Activated naive CD8-positive, alpha-beta T cell treated with anti-CD3 and anti-CD28 coated beads for 36 hours (primary cell): ENCODE results near the gene DHX16. TPM values are rescaled to one million over a fixed set of nuclear protein-coding genes. Genes with fewer than 3 reads are reported as not detected.
"Not testable (repeated sequence)": the region's sequence is repeated elsewhere in the genome, so short reads cannot be mapped to it uniquely, and the experiment has no call there.

Experiments
- DNase-seq: peaks from one replicate; pipeline ENCODE4 v3.0.0; 2021
- H3K27ac Mint-ChIP-seq: one replicate; pipeline ENCODE4 v1.8.0; 2022; ENCODE audit warnings: mild to moderate bottlenecking, moderate library complexity, mixed read lengths
- H3K27me3 Mint-ChIP-seq: one replicate; pipeline ENCODE4 v1.8.0; 2022; ENCODE audit warnings: mild to moderate bottlenecking, mixed read lengths
- H3K36me3 Mint-ChIP-seq: one replicate; pipeline ENCODE4 v1.8.0; 2021; ENCODE audit warnings: mild to moderate bottlenecking, mixed read lengths
- H3K4me1 Mint-ChIP-seq: one replicate; pipeline ENCODE4 v1.8.0; 2021; ENCODE audit warnings: mixed read lengths
- H3K4me3 Mint-ChIP-seq: one replicate; pipeline ENCODE4 v1.8.0; 2022; ENCODE audit warnings: mild to moderate bottlenecking, moderate library complexity, mixed read lengths
- H3K9me3 Mint-ChIP-seq: one replicate; pipeline ENCODE4 v1.8.0; 2022; ENCODE audit warnings: mixed read lengths
- total RNA-seq, 2 experiments: library from RNA; stranded (reverse); gene quantifications; one replicate each; pipeline ENCODE4 v1.2.3, GENCODE V29; 2021

DHX16 gene
- total RNA-seq: 10 to 100 TPM; 40.4 to 42.1 TPM

DNA sequence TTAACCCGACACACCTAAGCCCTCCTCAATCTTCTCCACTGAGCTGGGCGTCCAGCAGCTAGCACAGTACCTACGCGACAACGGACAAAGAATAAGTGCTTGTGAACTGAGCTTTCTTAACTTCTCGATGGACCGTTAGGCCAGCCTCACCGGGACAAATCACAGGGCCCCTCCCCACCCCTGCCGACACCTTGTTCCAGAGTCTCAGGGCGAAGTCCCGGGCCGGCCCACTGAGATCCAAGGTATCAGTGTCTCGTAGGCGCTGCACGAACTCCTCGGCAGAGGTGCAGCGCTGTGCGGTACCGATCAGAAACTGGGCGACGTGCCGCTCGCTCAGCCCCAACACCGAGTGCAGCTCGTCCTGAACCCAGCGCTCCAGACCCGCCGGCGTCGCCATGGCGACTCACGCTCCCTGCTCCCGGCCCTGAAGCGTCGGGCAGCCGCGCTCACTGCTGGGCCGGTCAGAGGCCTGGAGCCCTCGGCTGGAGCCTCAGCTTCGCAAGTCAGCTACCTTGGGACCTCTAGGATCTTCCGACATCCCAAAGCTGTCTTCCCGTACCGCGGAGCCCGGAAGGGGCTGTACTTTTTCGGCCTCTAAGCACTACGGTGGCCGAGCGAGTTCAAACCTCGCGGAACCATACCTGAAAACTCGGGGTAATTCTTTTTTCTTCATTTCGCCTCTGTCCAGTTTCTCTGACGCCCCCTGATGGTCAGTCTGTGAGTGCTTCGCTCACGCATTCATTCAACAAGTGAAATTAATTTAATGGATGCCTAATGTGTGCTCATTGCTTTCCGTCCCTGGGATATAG lies at the start of gene DHX16:
Gene DHX16, minus strand, starts transcription at position 562 of the 809 bp plus-strand sequence. Its CDS starts 165 bp downstream, at position 397.
- H3K4me3 Mint-ChIP-seq: peak within 1 kb of the TSS; percentile 89
- peaks cover 20% of the 10 kb centered on the region for H3K36me3 Mint-ChIP-seq
- H3K9me3 Mint-ChIP-seq: no peaks in the 10 kb centered on the region
- H3K27me3 Mint-ChIP-seq: no peaks in the 10 kb centered on the region
- H3K4me1 Mint-ChIP-seq: peaks cover 25% of the 10 kb centered on the region
- peak; percentile 88 for DNase-seq
- peak within 1 kb of the TSS; percentile 86 for H3K27ac Mint-ChIP-seq

DNA sequence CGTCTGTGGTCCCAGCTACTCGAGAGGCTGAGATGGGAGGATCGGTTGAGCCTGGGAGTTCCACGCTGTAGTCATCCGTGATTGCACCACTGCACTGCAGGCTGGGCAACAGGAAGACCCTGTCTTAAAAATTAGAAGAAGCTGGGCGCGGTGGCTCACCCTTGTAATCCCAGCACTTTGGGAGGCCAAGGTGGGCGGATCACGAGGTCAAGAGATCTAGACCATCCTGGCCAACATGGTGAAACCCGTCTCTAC lies 49.1 kb upstream of the DHX16 start:
- H3K9me3 Mint-ChIP-seq, DNase-seq: not testable (repeated sequence)
- Mint-ChIP-seq H3K4me1 (peaks cover 44% of the 10 kb centered on the region), H3K4me3 (peak overlapping the region; percentile 97), H3K27me3 (peaks cover 16% of the 10 kb centered on the region), H3K27ac (peak overlapping the region; percentile 100), H3K36me3 (peaks cover 61% of the 10 kb centered on the region)

DNA sequence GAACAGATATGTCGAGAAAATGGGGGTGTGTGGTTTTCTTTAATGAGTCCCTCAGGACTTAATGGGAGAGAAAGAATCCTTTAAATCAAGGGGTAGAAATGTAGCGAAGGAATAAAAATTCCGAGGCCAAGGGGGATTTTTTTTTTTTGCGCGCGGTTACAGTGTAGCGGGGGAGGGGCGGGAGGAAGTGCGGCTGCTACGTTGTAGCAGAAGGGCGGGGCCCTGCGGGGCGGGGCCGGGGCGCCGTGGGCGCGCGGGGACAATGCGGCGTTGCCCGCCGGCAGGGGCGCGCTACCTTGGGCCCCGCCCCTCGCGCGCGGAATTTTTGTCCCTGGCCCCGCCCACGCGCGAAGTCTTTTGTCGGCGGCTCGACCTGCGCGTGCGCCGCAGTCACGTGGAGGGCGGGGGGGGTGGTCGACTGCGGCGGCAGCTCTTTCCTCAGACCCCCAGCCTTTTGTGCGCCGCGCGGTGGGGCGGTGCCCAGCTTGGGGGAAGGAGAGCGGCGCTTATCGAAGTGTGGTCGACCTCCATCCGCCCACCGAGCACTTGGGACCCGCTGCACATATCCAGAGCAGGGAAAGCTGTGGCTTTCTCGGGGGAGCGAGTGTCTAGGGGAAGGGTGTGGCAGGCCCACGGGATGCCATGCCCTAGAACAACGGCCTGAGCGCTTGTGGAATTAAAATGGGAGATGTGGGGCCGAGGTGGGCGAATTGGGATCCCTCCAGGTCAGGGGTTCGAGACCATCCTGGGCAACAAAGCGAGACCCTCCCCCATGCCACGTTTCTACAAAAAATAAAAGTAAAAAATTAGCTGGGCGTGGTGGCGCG lies 48.6 kb upstream of the DHX16 start:
- H3K36me3 Mint-ChIP-seq: peaks cover 67% of the 10 kb centered on the region
- H3K4me1 Mint-ChIP-seq: peaks cover 48% of the 10 kb centered on the region
- peaks cover 16% of the 10 kb centered on the region for H3K27me3 Mint-ChIP-seq
- H3K4me3 Mint-ChIP-seq: peak overlapping the region; percentile 97
- peaks cover 1% of the 10 kb centered on the region for H3K9me3 Mint-ChIP-seq
- DNase-seq: peak; percentile 98
- peak overlapping the region; percentile 100 for H3K27ac Mint-ChIP-seq

GRCh38 chr6:30720738-30721197 lies 48.0 kb upstream of the DHX16 start:
- peaks cover 1% of the 10 kb centered on the region for H3K9me3 Mint-ChIP-seq
- peaks cover 16% of the 10 kb centered on the region for H3K27me3 Mint-ChIP-seq
- H3K4me1 Mint-ChIP-seq: peaks cover 54% of the 10 kb centered on the region
- H3K36me3 Mint-ChIP-seq: peaks cover 71% of the 10 kb centered on the region
- peak overlapping the region; percentile 97 for H3K4me3 Mint-ChIP-seq
- DNase-seq: peak; percentile 72
- H3K27ac Mint-ChIP-seq: peak overlapping the region; percentile 100

- peaks cover 56% of the 10 kb centered on the region for H3K4me1 Mint-ChIP-seq
Measured at GRCh38 chr6:30719791-30720737, 47.3 kb upstream of the DHX16 start, which contains the start of gene TUBB. TUBB (plus strand) TSS chr6:30720352; CDS start chr6:30720507, 155 bp downstream.

DNA sequence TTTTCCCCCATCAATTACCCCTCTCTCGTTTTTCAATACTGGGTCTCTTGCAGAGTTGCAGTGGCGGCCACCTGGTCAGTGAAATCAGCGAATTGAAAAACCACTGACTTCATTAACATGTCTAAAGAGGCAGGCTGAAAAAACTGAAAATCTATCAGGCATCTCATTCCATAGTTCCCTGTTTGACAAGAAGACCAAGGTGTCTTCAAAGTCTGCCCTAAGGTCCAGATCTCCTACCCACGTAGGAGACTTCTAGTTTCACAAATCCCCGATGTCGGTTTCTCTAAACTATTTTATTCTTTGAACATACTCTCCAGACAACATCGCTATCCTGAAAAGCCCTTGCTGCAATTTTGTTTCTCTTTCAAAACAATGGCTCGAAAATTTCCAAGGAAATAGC lies 46.5 kb upstream of the DHX16 start:
- H3K27me3 Mint-ChIP-seq: peaks cover 12% of the 10 kb centered on the region
- peak overlapping the region; percentile 100 for H3K27ac Mint-ChIP-seq
- peaks cover 1% of the 10 kb centered on the region for H3K9me3 Mint-ChIP-seq
- no peak for DNase-seq
- peak overlapping the region; percentile 97 for H3K4me3 Mint-ChIP-seq
- peaks cover 53% of the 10 kb centered on the region for H3K4me1 Mint-ChIP-seq
- H3K36me3 Mint-ChIP-seq: peaks cover 71% of the 10 kb centered on the region

More at GRCh38 chr6:30719791-30720737, 47.3 kb upstream of the DHX16 start, which contains the start of gene TUBB:
- peak within 1 kb of the TSS; percentile 97 for H3K4me3 Mint-ChIP-seq
- H3K27me3 Mint-ChIP-seq: peaks cover 14% of the 10 kb centered on the region
- H3K27ac Mint-ChIP-seq: peak within 1 kb of the TSS; percentile 100
- DNase-seq: peak; percentile 96
- H3K9me3 Mint-ChIP-seq: peaks cover 1% of the 10 kb centered on the region
- peaks cover 72% of the 10 kb centered on the region for H3K36me3 Mint-ChIP-seq

GRCh38 chr6:30717845-30718720 lies 45.3 kb upstream of the DHX16 start:
- Mint-ChIP-seq H3K4me1 (peaks cover 40% of the 10 kb centered on the region), H3K36me3 (peaks cover 65% of the 10 kb centered on the region), H3K4me3 (peak overlapping the region; percentile 97), H3K27me3 (peaks cover 12% of the 10 kb centered on the region), H3K27ac (peak overlapping the region; percentile 100)
- DNase-seq, H3K9me3 Mint-ChIP-seq: not testable (repeated sequence)

GRCh38 chr6:30717129-30717844 lies 44.5 kb upstream of the DHX16 start, which contains the start of gene MDC1:
MDC1 (minus strand) TSS chr6:30717281; CDS start chr6:30715175, 2,106 bp downstream.
- peaks cover 1% of the 10 kb centered on the region for H3K9me3 Mint-ChIP-seq
- peak within 1 kb of the TSS; percentile 97 for H3K4me3 Mint-ChIP-seq
- peak within 1 kb of the TSS; percentile 100 for H3K27ac Mint-ChIP-seq
- peak; percentile 99 for DNase-seq
- H3K27me3 Mint-ChIP-seq: peaks cover 12% of the 10 kb centered on the region
- peaks cover 34% of the 10 kb centered on the region for H3K4me1 Mint-ChIP-seq
- H3K36me3 Mint-ChIP-seq: peaks cover 64% of the 10 kb centered on the region

- Mint-ChIP-seq H3K27me3 (peaks cover 12% of the 10 kb centered on the region), H3K4me3 (peak overlapping the region; percentile 97), H3K27ac (peak overlapping the region; percentile 100), H3K36me3 (peaks cover 61% of the 10 kb centered on the region), H3K4me1 (peaks cover 38% of the 10 kb centered on the region), H3K9me3 (peaks cover 1% of the 10 kb centered on the region)
- DNase-seq: no peak
Measured at GRCh38 chr6:30716879-30717128, 44.0 kb upstream of the DHX16 start.

DNA sequence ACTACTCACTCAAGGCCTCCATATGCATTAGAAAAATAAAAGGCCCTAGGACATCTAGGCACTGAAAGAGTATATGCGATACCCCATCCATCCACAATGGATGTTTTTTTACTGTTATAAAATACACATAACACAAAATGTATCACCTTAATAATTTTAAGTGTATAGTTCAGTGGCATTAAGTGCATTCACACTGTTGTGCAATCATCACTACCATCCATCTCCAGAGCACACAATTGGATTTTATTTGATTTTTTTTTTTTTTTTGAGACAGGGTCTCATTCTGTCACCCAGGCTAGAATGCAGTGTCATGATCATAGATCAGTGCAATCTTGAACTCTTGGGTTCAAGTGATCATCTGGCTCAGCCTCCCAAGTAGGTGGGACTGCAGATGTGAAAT lies 41.5 kb upstream of the DHX16 start:
- H3K4me3 Mint-ChIP-seq: no peak overlapping the region
- H3K4me1 Mint-ChIP-seq: peaks cover 37% of the 10 kb centered on the region
- H3K27ac Mint-ChIP-seq: no peak overlapping the region
- H3K9me3 Mint-ChIP-seq: peaks cover 1% of the 10 kb centered on the region
- H3K36me3 Mint-ChIP-seq: peaks cover 53% of the 10 kb centered on the region
- DNase-seq: no peak
- H3K27me3 Mint-ChIP-seq: no peaks in the 10 kb centered on the region

DNA sequence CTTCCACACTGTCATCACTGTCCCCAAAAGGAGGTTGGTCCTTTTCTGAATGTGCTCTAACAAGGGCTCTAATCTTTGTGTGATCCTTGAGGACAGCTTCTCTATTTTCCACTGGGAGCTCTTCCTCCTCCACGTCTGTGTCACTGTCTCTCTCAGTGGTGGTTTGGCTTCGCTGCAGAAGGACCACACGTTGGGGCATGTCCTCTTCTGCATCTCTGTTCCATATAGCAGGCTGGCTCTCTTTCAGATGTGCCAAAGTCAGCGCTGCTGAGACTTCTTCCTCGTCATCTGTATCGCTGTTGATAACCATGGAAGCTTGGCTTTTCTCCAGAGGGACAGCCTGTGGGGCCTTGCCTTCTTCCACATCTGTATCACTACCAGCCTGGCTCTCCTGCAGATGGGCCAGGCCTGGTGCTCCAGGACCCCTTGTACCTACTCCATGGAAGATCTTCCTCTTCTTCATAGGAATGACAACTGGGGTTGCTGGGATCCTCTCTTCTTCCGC lies 39.7 kb upstream of the DHX16 start:
- H3K27me3 Mint-ChIP-seq: no peaks in the 10 kb centered on the region
- peaks cover 27% of the 10 kb centered on the region for H3K4me1 Mint-ChIP-seq
- H3K36me3 Mint-ChIP-seq: peaks cover 57% of the 10 kb centered on the region
- no peak overlapping the region for H3K4me3 Mint-ChIP-seq
- peak overlapping the region; percentile 9 for H3K27ac Mint-ChIP-seq
- H3K9me3 Mint-ChIP-seq: peaks cover 1% of the 10 kb centered on the region
- no peak for DNase-seq

DNA sequence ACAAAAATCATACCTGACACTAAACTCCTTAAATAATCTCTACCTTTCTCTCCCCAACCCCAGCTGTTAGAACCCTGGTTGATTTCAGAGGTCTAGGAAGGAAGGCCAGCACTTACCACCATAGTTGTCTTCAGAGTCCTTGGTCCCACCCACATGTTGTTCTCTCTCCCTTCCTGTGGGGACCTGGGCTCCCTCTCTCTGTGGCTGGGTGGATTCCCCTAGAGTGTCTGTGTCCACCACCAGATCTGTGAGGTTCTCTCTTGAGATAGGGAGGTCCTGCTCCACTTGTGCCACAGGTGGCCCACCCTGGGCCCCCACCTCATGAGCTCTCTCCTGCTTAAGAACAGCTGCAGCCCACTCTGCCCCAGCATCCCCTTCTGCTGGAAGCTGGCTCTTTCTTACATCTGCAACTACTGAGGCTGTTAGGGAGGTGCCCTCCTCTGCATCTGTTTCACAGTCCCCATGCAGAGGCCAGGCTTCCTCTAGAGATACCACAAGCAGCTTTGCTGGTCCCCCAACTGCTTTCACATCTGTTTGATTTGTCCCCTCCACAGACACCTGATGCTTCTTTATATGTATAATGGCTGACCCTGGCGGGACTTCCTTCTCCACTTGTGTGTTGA lies 39.1 kb upstream of the DHX16 start:
- H3K4me3 Mint-ChIP-seq: no peak overlapping the region
- H3K27ac Mint-ChIP-seq: peak overlapping the region; percentile 9
- DNase-seq: no peak
- H3K36me3 Mint-ChIP-seq: peaks cover 56% of the 10 kb centered on the region
- H3K4me1 Mint-ChIP-seq: peaks cover 25% of the 10 kb centered on the region
- peaks cover 1% of the 10 kb centered on the region for H3K9me3 Mint-ChIP-seq
- H3K27me3 Mint-ChIP-seq: no peaks in the 10 kb centered on the region
